Stimulated activated CD4-positive, alpha-beta T cell treated with anti-CD3 and anti-CD28 coated beads, Interleukin-15, amount 100 ng/mL, for 48 hours (primary cell): ENCODE measurements around the gene SLC9A5.

Experiments
- DNase-seq, 2 donors: peaks; one replicate each; pipeline ENCODE4 v3.0.0-alpha.2; 2020; ENCODE audit warnings: low read depth in 2 of 2

The SLC9A5 gene

DNA sequence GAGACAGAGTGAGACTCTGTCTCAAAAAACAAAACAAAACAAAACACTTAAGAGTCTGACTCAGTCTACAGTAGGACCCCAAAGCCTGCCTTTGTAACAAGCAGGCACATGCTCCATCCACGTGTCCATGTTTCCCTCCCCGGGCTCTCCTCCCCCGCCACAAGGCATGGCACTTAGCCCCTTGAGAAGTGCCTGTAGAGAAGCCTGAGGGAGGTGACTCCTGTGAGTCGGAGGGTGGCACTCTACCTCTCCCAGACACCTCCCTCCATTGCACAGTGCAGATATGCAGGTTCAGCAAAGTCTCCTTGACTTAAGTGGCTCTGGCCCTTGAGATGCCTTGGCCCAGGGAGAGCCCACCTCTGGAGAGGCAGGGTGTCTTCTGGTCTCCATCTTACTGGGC is 8.3 kb upstream of the SLC9A5 start:
- no peak for DNase-seq

DNA sequence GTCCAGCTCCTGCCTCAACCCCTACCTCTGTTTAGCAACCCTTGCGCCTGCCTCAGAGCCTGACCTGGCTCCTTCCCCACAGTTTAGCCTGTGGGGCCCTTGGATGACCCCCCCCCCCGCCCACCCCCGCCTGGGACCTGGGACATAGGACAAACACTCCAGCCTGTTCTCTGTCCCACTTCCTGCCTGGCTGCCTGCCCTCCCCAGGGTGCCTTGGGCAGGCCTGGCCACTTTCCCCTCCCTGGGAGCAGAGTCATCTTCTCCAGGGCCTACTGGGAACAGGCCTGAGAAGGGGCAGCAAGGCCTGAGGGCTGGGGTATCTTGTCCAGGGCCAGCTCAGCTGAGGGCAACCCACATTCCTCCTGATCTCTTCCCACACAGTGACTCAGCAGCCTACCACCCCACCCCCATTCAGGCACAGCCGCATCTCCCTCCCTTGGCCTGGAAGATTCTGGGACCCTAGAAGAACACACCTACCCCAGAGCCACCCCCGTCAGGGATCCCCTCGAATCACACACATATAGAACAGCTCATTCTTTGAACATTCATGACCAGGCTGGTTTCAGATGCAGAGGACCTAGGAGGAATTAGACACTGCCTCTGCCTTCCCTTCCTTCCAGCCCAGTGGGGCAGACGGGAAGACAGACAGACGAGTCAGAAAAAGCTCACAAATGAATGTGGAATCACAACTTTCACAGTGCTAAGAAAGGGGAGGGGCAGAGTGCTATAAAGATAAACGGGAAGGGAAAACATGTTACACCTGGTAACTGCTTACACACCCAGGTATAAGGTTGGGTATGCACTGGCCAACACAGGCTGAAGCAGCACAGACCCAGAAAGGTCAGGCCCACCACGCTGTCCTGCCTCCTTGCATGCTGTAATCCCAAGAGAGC is 7.5 kb upstream of the SLC9A5 start:
- no peak for DNase-seq

DNA sequence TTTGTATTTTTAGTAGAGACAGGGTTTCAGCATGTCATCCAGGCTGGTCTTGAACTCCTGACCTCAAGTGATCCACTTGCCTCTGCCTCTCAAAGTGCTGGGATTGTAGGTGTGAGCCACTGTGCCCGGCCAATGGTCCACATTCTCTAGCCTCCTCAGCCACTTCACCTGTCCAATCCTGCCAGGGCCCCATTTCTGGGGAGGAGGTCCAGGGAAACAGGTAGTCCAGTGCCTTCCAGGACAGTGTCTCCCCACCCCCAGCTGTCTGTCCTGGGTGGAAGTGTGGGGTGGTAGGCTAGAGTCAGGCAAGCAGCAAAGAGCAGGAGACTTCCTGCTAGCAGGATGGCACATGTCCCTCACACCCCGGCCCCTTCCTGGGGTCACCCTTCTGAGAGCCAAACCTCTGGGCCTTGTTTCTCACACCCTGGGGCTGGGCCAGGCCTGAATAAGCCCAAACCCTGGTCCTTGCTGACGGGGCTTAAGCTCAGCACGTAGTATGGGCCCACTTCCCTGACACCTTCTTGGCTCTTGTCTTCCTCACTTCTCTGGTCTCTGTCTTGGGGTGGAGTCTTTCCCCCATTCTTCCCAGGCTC is 6.5 kb upstream of the SLC9A5 start:
- no peak for DNase-seq

DNA sequence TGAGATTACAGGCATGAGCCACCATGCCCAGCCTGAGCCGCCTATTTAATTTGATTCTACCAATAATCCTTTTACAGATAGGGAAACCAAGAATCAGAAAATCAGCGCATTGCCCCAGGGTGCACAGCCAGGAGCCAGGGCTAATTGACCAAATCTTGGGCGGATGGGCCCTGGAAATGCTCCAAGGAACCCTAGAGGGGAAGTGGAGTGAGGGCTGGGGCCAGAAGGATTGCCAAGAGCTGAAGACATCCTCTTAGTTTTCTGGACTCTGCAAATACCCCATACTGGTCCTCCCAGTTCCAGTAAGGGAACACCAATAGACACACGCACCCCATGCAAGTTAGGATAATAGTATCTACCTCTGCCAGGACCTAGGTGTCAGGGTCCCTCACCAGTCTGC is 5.3 kb upstream of the SLC9A5 start:
- no peak for DNase-seq

DNA sequence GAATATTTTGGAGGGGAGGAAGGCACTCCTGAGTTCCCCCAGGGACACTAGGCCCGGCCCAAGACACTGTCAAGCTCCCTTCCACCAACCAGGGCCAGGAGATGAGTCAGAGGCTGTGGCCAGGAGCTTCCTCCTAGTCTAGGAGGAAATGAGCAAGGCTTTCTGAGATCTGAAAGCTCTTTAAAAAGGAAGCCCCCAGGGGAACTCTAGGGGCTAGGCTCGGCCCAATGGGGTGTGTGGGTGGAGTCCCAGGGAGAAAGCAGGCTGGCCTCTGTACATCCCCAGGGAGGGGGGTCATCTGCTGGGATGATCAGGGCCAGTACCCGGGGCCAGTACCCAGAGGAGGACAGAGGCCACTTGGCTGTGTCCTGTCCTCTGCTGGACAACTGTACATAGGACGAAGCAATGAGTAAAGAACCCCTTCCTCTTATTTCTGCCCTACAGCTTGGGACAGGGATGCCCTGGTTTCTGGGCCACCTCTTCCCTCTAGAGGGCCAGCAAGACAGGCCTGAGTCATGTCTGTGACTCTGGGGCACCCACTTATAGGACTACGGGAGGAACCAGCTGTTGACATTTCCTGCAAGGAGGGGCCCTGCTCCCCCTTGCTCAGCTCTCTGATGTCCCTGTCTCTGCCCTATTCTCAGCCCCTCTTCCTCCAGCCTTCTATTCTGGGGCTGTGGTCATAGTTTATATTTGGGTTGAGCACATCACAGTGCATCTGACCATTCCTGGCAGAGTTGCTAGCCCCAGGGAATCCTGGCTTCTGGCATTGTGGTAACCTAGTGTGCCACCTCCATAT is 4.2 kb upstream of the SLC9A5 start:
- DNase-seq: peak; percentile 73 to 75

DNA sequence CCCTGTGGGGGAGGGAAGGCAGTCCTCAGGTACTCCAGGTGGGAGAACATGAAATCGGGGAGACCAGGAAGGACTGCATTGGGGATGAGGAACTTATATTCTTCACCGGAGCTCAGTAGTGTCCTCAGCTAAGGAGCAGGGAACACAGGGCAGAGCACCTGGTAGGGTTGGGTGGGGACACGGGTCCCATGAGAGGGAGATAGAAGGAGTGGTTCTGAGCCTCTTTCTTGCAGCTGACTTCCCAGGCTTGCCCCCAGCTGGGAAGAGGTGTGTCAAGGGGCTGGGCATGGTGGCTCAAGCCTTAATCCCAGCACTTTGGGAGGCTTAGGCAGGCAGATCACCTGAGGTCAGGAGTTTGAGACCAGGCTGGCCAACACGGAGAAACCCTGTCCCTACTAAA is 3.6 kb upstream of the SLC9A5 start:
- no peak for DNase-seq

DNA sequence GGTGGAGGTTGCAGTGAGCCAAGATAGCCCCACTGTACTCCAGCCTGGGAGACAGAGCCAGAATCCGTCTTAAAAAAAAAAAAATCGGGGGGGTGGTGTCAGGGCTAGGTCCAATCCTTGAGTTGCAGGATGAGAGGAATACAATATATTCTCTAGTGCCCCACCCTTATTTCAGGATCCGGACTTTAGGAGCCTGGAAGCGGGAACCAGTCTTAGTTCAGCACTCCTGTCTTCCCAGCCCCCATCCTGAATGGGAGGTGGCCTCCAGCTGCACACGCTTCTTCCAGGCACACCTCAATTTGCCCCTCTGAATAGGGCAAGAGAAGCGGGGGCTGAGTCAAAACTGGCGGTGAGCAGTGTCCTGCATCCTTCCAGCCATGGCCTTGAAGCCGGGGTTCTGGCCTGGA is 3.1 kb upstream of the SLC9A5 start:
- no peak for DNase-seq

DNA sequence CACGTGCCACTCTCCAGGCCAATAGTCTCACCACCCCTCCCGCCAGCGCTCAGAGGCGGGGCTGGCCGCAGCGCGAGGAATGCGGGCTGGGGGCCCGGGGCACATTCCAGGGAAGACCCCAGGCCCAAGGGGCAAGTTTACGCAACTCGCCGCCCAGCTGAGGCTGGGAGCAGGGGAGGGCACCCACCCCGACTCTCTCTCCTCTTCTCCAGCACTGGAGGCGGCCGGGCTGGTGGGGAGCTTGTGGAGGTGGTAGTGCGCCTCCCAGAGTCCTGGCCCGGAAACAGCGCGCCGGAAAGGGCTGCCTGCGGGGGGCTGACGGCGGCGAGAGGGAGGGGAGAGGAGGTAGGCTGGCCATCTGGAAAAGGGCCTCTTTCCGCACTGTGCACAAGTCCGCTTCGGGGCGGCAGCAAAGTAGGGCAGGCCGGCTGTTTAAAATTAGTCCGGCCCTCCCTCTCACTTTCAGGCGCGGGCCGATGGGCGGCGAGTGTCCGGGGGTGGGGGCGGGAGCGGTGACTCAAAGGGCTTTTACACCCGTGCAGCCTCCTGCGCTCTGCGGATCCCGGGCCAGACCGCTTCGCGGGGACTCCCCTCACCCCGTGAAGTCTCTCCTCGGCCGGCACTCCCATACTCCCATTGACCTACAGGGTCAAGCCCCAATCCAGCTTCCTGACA is 2.6 kb upstream of the SLC9A5 start:
- DNase-seq: peak in 1 of 2 donors; percentile 44

DNA sequence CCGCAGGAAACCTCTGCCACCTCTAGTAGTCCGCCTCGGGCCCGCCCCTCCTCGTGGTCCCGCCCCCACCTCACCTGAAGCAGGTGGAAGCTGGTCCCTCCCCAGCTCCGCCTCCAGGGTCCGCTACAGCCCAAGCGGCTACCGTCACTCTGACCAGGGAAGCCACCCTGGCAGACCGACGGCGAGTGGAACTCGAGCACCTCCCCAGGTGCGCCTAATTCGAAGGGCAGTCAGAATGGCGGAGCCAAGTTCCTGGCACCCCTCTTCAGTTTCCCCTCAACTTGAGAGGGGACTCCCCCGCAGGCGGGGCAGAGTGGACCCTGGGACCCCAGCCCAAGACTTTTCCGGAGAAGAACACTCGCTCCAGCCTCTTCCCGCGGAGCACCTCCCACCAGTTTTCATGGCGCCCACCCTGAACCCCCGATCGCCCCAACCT is 2.0 kb upstream of the SLC9A5 start:
- DNase-seq: peak in 1 of 2 donors; percentile 18

DNA sequence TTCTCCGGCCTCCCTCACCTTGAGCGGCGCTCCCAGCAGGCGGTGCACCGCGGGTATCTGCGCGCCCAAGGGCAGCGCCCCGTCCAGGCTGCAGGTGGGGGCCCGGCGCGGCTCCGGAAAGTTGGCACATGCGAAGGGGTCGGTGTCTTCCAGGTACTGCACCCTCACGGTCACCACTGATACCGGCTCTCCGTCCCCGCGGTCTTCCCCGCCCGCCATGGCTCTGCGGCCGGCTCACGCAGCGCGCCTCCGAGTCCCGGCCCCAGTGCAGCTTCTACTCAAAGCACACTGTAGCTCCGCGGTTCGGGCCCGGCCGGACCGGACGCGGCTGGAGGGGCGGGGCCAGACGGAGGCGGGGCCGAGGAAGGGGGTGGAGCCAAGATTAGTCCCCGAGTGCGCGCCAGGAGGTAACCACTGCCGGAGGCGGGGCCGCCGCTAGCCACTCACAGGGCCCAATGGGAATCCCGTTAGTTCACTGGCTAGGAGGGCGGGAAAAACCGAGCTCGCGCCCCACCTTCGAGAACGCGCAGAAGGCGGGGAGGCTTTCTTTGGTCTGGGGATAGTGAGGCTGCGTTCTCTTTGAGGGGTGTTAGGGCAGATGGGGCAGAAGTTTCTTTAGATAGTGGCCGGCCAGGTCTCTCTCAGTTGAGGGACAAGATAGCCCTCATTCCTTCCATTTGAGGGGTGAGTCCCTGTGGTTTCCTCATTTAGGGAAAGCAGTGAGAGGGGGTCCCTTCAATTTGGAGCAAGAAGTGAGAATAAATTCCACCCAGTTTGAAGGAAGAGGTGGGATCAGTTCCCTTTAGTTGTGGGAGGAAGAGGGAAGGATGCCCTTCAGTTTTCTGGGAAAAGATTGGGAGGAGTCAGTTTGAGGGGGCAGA is 1.3 kb upstream of the SLC9A5 start, which contains the start of gene FHOD1:
Gene FHOD1 (minus strand): TSS at position 290 of the 881 bp plus-strand sequence. CDS start 71 bp downstream, at position 219.
- peak; percentile 95 to 99 for DNase-seq

DNA sequence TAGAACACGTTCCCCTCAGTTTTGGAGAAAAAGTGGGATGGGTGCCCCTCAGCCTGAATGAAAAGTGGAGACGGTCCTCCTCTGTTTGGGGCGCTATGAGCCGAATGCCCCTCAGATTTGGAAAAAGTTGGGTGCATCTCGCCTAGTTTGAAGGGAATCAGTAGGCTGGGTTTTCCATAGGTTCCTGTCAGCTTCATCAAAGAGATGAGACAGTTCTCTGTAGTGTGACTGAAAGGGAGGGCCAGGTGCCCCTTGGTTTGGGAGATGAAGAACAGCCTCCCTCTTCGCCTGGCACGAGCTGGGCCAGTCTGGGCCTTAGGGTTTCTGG is 742 bp upstream of the SLC9A5 start:
- DNase-seq: no peak

DNA sequence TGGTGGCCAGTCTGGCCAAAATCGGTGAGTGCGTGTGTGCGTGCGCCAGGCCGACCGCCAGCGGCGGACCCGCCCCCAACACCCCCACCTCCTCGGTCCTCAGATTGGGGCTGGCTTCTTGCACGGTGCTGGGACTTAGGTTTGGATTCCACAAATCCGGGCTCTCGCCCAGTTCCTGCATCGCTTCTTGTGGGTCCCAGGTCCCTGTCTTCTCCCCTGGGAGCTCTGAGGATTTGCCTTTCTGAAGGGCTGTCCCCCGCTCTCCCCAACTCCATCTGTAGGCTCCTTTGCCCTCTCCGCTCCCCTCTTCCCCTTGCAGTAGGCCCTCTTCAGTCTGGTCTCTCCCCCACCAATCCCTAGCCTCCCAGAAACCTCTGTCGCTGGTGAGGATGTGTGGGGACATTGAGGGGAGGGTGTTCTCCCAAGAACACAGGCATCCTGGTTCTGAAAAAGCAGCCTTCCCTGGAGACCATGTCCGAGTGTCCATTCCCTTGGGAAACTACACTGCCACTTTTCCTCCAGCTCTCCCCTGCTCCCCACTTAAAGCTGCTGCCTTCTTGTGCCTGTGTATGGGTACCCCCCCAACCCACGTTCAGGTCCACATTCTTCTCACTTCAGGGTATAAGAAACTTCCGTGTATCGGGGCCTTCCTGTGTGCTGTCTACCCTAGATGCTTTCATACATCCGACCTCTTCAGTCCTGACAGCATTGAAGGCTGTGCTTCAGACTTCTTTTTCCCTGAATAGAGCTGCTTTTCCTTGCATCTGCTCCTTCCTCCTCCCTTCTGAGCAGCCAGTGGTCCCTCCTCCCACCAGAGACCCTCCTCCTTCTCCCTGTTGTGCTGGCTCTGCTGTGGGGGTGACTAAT is 632 bp downstream of the SLC9A5 start:
- no peak for DNase-seq

DNA sequence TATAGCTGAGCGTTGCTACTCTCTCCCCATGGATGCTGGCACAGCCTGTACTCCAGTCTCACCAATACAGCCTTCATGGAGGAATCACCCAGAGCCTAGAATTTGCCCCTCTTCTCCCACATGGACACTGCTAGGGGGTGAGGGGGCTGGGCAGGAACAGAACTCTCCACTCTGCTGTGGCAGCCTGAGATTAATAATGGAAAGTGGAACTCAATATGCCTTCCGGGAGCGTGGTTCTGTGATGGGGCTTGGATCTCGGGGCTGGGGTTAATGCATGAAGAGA is 1.2 kb downstream of the SLC9A5 start:
- DNase-seq: no peak

DNA sequence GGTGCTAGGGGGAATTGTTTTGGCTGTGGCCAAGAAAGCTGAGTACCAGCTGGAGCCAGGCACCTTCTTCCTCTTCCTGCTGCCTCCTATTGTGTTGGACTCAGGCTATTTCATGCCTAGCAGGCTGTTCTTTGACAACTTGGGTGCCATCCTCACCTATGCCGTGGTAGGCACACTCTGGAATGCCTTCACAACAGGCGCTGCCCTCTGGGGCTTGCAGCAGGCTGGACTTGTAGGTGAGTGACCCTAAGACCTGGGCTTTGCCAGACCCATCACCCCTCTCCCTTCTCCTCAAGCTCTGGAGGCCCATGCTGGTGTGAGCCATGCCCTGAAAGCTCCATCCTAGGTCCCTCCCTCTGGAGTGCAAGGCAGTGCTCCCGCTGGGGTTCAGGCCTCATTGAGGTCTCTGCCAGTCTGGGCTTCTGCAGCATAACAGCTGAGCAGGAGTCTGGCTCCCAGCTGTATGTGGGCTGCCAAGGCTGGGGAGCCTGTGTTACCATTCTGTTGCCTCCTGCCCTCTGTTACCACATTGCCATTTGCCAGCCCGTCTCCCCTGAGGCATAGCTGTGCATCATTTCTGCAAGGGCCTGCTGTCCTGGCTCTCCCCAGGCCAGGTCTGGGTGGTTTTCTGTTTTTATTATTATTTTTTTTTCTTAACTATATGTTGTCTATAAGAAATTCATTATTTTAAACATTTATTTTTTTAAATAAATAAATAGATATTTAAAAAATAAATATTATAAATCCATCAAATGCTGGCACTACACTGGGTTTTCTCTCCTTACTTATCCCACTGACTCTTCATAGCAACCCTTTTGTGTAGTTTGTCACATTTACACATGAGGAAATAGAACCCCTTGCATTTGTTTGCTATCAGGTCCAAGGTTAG is 4.1 kb downstream of the SLC9A5 start:
- no peak for DNase-seq

DNA sequence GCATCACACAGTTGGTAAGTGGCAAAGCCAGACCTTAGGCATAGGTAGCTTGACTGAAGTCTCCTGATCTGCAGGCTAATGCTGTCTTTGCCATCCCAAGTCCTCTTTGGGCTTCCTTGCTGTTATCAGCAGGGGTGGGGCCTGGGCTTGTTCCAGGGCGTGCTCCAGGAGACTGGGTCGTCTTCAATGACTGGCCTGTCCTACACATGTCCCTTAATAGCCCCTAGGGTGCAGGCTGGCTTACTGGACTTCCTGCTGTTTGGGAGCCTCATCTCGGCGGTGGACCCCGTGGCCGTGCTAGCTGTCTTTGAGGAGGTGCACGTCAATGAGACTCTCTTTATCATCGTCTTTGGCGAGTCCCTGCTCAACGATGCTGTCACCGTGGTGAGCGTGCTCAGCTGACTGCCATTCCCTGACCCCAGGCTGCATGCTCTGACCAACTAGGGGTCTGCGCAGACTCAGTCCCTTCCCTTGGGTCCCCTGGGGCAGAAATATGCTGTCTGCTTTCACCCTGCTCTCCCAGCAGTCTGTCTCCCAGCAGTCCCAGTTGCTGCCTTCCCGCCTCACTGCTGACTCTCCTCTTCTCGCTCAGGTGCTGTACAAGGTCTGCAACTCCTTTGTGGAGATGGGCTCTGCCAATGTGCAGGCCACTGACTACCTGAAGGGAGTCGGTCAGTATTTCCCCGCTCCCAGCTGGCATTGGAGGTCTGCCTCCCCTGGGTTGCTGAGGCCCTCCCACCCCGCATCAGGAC is 6.2 kb downstream of the SLC9A5 start:
- DNase-seq: no peak

DNA sequence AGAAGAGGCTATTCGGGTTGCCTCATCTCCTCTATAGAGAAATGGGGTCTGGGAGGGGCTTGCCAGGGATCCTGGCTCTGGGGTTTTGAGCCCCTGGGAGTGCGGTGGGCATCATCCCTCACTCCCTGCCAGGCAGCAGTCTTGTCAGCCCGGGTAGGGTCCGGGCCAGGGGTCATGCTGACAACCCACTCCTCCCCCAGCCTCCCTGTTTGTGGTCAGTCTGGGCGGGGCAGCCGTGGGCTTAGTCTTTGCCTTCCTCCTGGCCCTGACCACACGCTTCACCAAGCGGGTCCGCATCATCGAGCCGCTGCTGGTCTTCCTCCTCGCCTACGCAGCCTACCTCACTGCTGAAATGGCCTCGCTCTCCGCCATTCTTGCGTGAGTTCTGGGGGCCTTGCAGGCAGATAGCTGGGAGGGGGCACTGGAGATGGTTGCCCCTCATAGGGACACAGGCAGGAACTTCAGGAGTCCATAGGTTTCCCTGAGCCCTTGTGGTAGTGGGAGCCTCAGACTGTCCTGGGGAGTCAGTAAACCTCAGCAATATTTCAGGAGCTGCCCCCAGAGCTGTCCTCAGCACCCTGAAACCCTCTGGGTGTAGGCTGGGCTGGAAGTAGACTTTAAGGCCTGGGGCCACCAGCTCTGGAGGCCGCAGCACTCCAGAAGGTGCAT is 6.9 kb downstream of the SLC9A5 start:
- DNase-seq: no peak

DNA sequence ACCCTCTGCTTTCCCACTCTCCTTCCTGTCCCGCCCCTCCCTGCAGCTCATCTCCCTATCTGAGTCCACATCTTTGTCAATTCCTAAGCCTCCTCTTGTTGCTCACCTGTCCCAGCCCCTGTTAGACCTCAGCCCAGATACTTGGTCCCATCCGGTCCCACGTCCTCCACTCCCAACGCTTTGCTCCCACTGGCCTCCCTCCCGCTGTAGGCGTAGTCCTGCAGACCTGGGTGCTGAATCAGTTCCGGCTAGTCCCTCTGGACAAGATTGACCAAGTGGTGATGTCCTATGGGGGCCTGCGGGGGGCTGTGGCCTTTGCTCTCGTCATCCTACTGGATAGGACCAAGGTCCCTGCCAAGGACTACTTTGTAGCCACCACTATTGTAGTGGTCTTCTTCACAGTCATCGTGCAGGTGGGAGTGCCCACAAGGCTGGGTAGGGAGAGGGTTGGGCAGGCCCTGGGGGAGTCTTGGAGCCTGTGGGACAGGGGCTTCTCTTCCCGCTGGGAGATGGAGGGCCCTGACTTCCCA is 8.0 kb downstream of the SLC9A5 start:
- no peak for DNase-seq
